ENCODE results near the gene KCNQ1.
"Not testable (repeated sequence)": the region's sequence is repeated elsewhere in the genome, so short reads cannot be mapped to it uniquely, and the experiment has no call there.

The KCNQ1 gene

DNA sequence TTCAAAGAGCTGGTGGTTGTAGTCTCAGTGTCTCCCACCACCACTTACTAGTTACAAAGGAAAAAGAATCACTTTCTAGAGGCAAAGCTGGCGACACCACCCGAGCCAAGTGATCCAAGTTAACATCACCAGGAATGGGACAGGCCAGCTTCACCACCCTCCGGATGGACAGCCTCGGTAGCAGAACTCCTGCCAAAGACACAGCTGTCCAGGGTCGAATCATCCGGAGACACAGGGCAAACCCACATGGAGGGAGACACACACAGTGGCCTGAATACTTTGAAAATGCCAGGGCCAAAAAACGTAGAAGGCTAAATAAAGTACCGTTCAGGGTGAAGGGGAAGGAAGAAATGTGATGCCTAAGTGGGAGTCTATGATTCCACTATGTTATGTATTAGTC lies 33.1 kb downstream of the KCNQ1 start:
- DNase-seq, result no peak

GRCh38 chr11:2480067-2480873 lies 35.5 kb downstream of the KCNQ1 start:
- DNase-seq, result not testable (repeated sequence)

DNA sequence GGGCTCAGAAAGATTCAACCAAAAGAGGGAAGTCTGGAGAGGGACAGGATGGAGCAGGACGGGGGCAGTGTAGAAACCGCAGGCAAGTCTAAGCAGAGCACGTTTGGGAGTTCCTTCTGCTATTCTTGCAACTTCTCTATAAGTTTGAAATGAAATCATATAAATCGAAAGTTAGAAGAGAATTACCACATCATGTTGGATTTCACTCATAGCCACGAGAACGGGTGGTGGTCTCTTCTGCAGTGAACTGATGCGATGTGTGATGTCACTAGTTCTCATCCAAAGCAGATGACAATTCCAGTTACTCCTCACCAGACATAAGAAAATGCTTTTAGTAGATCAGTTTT lies 36.0 kb downstream of the KCNQ1 start:
- no peak for DNase-seq

- peak in 1 of 2 experiments; percentile 1 for DNase-seq
Measured at GRCh38 chr11:2481253-2481652, 36.4 kb downstream of the KCNQ1 start.

- no peak for DNase-seq
Measured at GRCh38 chr11:2482204-2482603, 37.4 kb downstream of the KCNQ1 start.

DNA sequence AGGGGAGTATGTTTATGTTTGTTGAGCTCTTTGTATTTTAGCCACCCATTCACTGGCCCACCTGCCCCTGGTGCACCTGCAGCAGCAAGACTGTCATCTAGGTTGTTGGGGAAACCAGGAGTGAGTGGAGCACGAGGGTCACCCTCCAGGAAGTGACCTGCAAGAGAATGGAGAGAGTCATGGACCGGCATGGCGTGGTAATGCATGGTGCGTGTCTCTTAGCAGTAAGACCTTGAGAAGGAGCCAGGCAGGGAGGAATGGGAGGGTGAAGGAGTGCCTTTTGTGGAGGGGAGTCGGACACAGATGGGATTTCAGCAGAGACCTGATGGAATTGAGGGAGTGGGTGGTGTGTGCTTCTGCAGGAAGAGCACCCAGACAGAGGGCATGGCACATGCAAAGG lies 37.9 kb downstream of the KCNQ1 start:
- peak in 1 of 2 experiments; percentile 38 for DNase-seq

- DNase-seq, result peak in 1 of 2 experiments; percentile 39
Measured at GRCh38 chr11:2483426-2483825, 38.6 kb downstream of the KCNQ1 start.

DNA sequence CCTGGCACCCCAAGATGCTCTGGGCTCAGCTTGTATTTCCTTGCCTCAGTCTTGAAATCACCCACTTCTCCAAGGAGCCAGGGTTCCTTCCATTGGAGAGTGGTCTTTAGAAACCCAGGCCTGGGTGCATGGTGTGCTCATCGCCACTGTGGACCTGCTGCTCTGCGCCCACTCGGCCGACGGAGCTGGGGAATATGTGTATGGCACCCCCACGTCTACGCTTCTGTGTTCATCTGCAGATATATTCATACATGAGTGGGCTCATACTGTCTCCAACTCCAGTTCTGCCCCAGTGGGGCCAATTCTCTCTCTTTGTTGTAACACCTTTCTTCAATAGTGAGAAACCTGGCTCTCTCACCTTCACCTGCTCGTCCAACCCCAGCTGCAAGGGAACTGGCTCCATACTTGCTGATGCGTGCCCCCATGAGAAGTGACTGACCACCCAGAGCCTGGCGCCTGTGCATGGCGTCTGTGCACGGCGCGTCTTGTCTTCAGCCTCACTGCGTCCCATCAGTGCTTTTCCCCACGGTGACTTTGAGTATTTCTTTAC lies 39.8 kb downstream of the KCNQ1 start:
- no peak for DNase-seq

GRCh38 chr11:2488004-2488403 lies 43.2 kb downstream of the KCNQ1 start:
- no peak for DNase-seq

DNA sequence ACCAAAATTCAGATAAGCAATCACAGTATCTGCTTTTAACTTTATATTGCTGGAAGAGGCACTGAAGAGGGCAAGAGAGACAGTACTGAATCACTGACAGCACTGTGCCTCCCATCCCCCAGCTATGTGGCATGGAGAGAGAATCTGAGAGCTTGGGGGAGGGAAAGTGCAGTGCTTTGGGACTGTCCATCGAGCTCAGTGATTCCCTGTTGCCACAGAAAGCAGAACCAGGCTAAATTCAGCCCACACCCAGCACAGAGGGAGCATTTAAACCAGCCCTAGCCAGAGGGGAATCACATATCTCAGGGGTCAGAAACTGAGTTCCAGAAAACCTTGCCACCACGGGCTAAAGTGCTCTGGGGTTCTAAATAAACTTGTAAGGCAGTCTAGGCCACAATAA lies 44.3 kb downstream of the KCNQ1 start:
- no peak for DNase-seq

GRCh38 chr11:2497951-2498350 lies 53.1 kb downstream of the KCNQ1 start:
- DNase-seq, result not testable (repeated sequence)

- DNase-seq, result no peak
Measured at GRCh38 chr11:2498750-2499149, 53.9 kb downstream of the KCNQ1 start.

GRCh38 chr11:2507212-2507901 lies 62.5 kb downstream of the KCNQ1 start:
- DNase-seq, result no peak

GRCh38 chr11:2507945-2508749 lies 63.3 kb downstream of the KCNQ1 start:
- DNase-seq, result no peak

- no peak for DNase-seq
Measured at GRCh38 chr11:2508793-2509192, 64.0 kb downstream of the KCNQ1 start.

DNA sequence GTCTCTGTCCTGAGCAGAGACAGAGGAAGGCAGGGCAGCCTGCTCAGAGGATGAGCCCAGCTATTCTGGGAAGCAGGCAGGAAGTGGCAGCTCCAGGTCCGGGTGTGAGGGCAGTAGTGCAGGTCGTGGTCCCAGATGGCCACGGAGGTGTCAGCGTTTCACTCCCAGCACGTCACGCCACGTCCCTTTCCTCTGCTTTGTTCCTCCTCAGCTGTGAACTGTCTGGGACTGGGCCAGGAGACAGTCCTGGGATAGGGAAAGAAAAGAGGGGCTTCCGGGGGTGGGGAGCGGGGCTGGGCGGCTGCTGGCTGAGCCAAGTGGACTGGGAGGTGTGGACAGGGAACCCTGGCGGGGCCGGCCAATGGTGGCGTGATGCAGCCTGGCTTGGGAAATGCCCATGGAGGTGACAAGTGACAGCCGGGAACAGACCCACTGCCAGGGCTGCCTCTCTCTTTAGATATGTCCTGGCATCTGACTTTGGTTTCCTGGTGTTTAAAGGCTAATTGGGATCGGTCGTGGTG lies 64.7 kb downstream of the KCNQ1 start:
- DNase-seq, result no peak

DNA sequence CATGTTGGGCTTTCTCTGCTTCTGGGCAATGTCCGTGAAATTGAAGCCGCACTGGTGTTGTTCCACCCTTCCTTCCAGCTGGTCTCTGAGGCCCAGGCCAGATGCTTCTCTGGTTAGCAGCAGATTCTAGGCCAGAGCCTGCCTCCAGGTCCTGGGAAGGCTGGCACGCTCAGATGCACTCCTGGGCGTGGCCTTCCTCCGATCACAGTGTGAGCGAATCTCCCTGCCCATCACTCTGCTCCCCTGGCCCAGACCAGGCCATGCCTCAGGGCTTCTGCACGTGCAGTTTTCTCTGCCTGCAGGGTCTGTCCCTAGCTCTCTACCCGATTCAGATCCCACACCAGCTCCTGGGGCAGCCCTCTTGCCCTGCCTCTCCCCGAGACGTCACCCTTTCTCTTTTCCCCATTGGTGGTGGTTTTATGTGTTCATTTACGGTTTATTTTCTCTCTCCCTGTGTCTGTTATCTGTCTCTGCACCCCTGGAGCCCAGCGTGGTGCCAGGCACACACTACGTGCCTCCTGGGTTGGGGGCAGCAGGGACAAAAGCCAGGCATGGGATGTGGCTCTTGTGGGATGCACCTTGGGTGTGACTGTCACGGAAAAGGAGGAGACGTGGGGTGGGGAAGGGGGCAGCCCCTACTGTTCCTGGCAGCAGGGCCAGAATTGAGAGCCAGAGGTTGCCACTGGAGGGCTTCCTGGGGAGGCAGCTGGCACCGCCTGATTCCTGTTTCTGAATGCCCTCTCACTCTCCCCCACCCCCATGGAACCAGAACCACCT lies 66.0 kb downstream of the KCNQ1 start:
- no peak for DNase-seq

DNA sequence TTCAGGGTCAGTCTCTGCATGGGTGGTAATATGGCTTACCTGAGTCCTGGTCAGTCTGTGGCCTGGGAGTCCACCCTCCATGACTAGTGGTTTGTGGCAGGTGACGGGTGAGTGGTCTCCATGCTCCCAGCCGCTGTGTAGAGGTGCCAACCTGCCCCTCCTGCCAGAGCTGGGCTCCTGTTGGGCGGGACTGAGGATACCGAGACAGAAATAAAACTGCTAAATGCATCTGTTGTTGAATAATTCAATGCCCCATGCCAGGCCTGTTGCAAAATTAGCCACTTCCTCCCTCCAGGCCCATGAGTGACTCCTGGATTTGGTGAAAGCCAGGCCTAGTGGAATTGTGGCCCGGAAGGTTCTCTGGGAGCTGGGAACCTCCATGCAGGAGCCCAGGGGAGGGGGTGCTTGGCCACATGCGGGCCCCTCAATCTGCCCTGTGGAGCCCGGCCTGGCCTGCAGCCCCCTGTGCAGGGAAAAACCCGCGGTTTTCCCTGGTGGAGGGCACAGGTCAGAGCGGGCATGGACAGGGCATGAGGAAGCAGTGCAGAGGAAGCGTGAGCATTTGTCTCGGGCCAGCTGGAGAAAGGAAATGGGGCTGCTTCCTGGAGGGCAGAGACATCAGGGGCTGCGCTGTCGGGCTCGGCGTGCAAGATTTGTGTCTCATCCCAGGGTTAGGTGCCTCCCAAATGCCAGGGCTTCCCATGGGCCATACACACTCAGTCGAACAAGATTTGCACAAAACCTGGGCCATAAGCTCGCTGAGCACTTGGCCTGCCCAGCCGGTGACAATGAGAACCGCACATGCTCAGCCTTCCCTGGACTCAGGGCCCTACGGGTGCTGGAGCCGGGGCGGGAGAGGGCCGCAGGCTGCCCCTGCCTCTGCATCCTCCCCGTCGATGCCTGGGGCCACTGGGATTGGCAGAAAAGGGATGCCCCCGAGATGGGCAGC lies 66.9 kb downstream of the KCNQ1 start:
- DNase-seq, result no peak

GRCh38 chr11:2512431-2513407 lies 67.9 kb downstream of the KCNQ1 start:
- no peak for DNase-seq

DNA sequence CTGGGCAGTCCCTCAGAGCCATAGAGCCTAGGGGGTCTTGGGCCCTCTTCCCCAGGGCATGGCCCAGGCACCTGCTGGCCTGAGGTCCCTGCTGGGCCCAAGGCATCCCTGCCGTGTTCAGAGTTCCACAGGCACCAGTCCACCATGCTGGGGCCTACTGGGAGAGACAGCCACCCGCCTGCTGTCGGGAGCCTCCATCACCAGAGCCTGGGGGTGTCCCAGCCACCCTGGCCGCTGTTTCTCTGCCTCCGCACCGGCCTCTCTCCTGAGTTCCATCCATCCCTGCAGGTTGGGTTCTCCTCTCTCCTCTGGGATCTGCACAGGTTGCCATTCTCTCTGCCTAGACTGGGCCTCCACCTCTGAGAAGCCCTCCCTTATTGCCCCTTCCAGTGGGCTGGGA lies 68.6 kb downstream of the KCNQ1 start:
- no peak for DNase-seq
